Occipital lobe (tissue), 2 donors: Measurements from ENCODE around the gene STAG1. TPM values are rescaled to one million over a fixed set of nuclear protein-coding genes. Genes with fewer than 3 reads are reported as not detected.
"Not testable (repeated sequence)": the region's sequence is repeated elsewhere in the genome, so short reads cannot be mapped to it uniquely, and the experiment has no call there.

Source experiments
- DNase-seq: peaks from one replicate; lab custom pipeline; 2025; lab: John Stamatoyannopoulos, UW
- total RNA-seq: library from RNA; depleted of rRNA; stranded (reverse); fragments of >200 nt; gene quantifications from one replicate; pipeline ENCODE4 v1.2.3, GENCODE V29; 2014

The STAG1 gene
- total RNA-seq, 1 donor from 2014 or later = 80.8 TPM

- DNase-seq = no peak
These were observed 43.7 kb downstream of the STAG1 start for GRCh38 chr3:136708333-136708985.

- no peak for DNase-seq
These were observed 48.7 kb downstream of the STAG1 start for GRCh38 chr3:136703429-136703828.

- DNase-seq = no peak
These were observed 52.8 kb downstream of the STAG1 start for GRCh38 chr3:136699271-136699828.

- no peak for DNase-seq
These were observed 53.8 kb downstream of the STAG1 start for GRCh38 chr3:136698361-136698760.

- no peak for DNase-seq
These were observed 55.4 kb downstream of the STAG1 start for GRCh38 chr3:136696797-136697196.

- no peak for DNase-seq
These were observed 57.9 kb downstream of the STAG1 start for GRCh38 chr3:136694321-136694720.

GRCh38 chr3:136690599-136690998 lies 61.6 kb downstream of the STAG1 start:
- no peak for DNase-seq

- DNase-seq = no peak
These were observed 66.3 kb downstream of the STAG1 start for GRCh38 chr3:136685882-136686281.

- no peak for DNase-seq
These were observed 69.4 kb downstream of the STAG1 start for GRCh38 chr3:136682740-136683312.

- no peak for DNase-seq
These were observed 73.2 kb downstream of the STAG1 start for GRCh38 chr3:136678981-136679380.

GRCh38 chr3:136676009-136676408 lies 76.2 kb downstream of the STAG1 start:
- no peak for DNase-seq

- no peak for DNase-seq
These were observed 76.9 kb downstream of the STAG1 start for GRCh38 chr3:136675150-136675858.

GRCh38 chr3:136672457-136672856 lies 79.7 kb downstream of the STAG1 start:
- no peak for DNase-seq

GRCh38 chr3:136671921-136672320 lies 80.3 kb downstream of the STAG1 start:
- DNase-seq = no peak

- no peak for DNase-seq
These were observed 82.0 kb downstream of the STAG1 start for GRCh38 chr3:136670166-136670565.

GRCh38 chr3:136667081-136667480 lies 85.1 kb downstream of the STAG1 start:
- no peak for DNase-seq

- not testable (repeated sequence) for DNase-seq
These were observed 85.9 kb downstream of the STAG1 start for GRCh38 chr3:136666301-136666700.

- DNase-seq = no peak
These were observed 87.4 kb downstream of the STAG1 start for GRCh38 chr3:136664771-136665170.

GRCh38 chr3:136661282-136661681 lies 90.9 kb downstream of the STAG1 start:
- DNase-seq = no peak

- peak; percentile 42 for DNase-seq
These were observed 93.1 kb downstream of the STAG1 start for GRCh38 chr3:136658946-136659682.

- no peak for DNase-seq
These were observed 94.7 kb downstream of the STAG1 start for GRCh38 chr3:136657526-136657925.

GRCh38 chr3:136653628-136654027 lies 98.5 kb downstream of the STAG1 start:
- DNase-seq = no peak
